Measurements from ENCODE around the gene FBXO30. TPM values are rescaled to one million over a fixed set of nuclear protein-coding genes. Genes with fewer than 3 reads are reported as not detected.

FBXO30 gene
- polyA plus RNA-seq, 4 donors, result 11.1 to 12.8 (median 12.0) TPM

DNA sequence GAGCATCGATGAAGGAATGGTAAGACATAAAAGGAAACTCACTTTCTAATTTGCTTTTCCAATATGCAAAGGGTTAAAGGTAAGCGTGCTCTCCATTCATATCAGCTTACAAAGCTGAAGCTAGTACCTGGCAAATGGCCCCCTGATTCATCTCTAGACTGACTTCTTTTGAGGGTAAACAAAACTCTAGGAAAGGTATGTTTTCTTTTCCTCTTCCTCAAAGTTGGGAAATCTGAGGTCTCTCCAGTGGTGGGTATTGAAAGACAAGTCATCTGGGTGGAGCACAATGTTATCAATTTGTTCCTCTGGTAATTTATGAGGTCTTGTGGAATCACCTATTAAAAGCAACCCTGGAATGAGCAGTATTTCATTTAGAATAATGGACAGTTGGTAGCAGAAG is 7.9 kb upstream of the FBXO30 start:
- no peak for DNase-seq (ENCODE audit: low read depth in 4 of 4, low spot score in 2 of 4)

DNA sequence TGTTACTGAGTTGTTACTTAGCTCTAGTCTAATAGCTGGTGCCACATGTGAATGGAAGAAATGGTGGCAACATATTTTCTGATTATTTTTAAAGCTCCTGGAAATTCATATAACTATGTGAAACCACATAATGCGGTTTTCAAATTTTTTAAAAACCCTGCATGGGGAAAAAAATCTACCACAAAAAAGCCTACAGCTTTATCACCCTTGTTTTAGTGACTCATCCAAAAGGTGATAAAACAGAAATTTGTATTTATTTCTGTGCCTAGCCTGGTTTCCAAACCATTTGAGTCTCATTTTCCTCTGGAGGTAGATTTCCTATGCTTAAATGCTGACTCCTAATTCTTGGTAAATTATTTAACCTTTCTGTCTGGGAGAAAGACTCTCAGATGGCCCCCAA is 5.4 kb upstream of the FBXO30 start:
- DNase-seq (ENCODE audit: low read depth in 4 of 4, low spot score in 2 of 4), result no peak

DNA sequence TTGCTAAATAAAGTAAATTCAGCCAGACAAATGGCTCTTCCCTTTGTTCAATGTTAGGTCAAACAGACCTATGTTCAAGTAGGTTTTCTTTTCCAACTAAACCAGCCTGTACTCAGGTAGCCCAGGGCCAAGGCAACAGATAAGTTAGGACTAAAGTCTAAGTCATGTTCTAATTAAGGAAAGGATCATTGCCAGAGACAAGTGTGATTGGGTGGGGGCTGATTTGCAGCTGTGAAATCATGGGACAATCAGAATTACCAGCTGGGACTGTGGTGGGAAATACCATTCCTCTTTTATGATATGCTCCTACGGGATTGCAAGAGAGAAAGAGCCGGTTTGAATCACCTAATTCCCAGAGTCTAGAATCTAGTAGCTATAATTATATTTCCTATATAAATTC is 4.2 kb upstream of the FBXO30 start:
- no peak for DNase-seq (ENCODE audit: low read depth in 4 of 4, low spot score in 2 of 4)

DNA sequence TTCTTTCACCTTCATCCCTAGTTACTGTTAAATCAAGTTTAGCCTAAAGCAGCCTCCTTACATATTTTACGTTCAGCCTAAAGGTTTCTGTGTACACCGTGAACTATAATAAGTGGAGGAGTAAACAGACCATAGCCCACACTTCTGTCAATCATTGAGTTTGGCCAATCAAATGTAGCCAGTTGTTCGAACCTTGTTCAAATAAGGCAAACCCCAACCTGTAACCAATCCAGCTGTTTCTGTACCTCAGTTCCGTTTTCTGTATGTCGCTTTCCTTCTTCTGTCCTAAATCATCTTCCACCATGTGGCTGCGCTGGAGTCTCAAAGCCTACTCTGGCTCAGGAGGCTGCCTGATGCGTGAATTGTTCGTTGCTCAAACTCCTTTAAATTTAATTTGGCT is 1.8 kb upstream of the FBXO30 start:
- DNase-seq (ENCODE audit: low read depth in 4 of 4, low spot score in 2 of 4), result no peak

DNA sequence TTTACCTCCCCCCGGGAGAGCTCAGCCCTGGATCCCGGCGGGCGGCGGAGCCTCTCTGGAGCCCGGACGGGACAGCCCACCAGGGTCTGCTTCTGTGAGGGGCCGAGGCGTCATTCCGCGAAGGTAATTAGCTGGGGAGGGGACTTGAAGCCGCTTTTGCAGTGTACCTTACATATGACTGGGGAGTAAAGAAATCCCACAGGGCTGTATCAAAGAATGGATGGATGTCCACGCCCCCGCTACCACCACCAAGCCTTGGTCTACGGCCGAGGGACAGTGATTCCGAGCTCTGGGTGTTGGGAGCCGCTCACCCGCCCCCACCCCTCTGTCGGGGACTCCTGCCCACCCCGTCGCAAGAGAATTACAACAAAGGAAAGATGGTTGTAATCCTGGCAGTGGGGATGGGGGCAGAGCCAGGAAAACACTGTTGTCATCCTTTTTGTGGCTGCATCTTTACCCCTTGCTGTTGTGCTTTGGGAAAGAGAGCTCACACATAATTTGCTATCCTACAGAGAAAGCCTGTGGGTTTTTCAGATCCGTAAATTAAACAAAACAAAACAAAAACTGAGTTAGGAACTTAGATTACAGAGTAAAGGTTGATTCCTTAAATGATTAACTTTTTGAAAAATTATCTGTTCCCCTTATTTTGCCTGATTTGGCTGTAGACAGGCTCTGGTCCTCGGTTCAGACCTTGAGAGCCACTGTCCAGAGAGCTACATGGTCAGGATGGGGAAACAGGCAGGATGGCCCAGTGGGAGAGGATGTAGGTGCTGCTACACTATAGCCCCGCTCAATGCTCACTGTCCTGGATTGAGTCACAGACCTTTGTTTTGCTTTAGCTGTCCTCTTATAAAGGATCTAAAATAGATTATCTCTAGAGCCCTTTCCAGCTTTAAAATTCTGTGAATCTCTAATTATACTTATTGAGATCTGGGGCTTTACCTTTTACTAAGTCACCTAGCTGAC is 997 bp upstream of the FBXO30 start:
- DNase-seq (ENCODE audit: low read depth in 4 of 4, low spot score in 2 of 4), result peak in 3 of 4 donors; percentile 31 to 50 (median 39)

DNA sequence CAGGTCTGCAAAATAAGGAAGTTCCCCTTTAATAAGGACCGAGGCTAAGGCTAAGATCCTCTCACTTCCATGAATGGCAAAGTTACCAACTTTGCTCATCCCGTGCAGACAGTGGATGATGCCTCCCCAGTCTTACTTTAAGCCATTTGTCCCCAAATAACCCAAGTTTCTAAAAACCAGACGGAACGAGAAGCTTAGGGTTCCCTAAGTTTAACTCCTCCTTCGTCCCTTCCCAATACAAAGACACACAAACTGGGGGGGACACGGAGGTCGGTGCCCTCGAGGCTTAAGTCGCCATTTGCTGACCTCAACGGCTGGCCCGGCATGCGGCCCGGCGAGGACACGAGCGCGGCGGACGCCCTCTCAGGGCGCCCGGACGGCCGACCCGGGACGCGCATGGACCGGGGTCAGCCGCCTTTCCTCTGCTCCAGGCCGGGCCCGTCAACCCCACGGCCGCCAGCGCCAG is 527 bp downstream of the FBXO30 start:
- DNase-seq (ENCODE audit: low read depth in 4 of 4, low spot score in 2 of 4), result peak; percentile 41 to 85 (median 57)

DNA sequence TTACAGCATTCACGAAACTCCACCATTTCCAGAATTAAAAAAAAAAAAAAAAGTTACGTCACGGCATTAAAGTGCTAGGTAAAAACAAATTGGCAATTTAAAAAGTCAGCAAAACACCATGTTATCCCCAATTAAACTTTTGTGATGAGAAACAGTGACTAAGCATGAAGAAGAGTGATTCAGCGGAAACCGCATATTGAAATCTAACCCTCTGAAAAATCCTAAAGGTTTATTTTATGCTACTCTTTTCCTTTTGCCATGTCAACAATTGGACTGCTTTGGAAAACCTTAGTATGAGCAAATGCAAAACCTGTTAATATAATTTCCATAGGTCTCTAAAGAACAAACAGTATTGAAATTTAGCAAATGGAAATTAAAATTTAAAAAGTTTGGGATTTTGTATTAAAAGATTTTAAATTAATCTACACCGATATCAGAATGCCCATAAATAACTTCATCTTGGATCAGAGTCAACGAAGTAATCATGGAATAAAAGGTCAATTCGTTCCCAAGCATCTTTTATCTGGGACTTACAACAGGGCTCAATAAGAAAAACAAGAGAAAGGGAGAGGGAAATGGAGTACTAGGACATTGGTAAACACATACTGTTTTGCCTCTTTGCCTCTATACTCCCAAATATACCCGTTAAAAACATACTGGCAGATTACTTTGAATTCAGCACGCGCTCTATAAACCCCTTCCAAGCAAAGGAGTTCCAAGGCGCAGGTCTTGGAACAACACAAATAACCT is 1.1 kb downstream of the FBXO30 start:
- DNase-seq (ENCODE audit: low read depth in 4 of 4, low spot score in 2 of 4), result peak in 3 of 4 donors; percentile 21 to 34 (median 22)

DNA sequence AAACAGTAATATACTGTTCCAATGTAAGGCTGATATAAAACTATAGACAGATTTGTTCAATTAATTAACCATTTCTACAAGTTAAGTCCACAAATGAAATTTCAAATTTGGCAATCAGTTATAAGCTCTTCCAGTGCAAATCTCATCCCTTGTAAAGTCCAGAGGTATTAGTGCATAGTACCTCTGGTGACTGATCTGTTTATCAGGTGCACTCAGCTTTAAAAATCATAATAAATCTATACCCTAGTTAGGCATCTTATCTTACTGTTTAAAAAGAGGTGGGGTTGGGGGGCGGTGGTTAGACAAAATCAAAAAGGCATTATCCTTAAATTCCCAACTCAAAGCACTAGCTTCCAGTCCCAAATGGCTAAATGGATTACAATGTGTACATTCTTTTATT is 2.9 kb downstream of the FBXO30 start:
- no peak for DNase-seq (ENCODE audit: low read depth in 4 of 4, low spot score in 2 of 4)

DNA sequence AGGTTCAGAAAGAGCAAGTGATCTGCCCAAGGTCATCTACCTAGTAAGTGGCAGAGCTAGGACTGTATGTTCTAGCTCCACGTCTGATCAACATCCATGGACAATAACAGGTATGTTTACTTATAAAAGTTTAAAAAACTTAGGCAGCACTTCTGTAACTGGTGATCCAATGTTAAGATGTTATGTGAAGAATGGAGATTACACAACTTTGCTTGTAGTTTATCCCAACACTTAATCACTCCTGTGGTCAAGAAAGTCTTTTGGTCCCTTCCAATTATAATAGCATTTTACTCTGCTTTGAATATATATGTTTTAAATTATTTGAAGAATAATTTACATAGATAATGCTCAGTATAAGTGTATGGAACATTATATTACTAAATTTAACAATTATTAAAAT is 4.8 kb downstream of the FBXO30 start:
- no peak for DNase-seq (ENCODE audit: low read depth in 4 of 4, low spot score in 2 of 4)

DNA sequence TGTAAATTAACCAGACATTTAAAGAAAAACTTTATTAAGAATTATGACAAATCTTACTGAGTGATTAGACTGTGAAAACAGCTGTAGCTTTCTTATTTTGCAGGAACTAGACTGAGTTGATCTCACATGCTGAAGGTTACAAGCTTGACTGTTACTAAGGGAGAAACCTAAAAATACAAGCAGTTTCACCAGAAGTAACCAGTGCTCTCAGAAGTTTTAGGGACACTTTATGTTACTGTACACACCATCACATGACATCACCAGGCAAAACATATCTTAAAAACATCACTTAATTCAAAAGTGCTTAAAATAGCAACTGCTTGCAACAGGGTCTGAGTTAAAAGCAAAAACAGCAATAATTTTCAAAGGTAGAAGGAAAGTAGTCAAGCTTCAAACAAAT is 5.4 kb downstream of the FBXO30 start:
- no peak for DNase-seq (ENCODE audit: low read depth in 4 of 4, low spot score in 2 of 4)

DNA sequence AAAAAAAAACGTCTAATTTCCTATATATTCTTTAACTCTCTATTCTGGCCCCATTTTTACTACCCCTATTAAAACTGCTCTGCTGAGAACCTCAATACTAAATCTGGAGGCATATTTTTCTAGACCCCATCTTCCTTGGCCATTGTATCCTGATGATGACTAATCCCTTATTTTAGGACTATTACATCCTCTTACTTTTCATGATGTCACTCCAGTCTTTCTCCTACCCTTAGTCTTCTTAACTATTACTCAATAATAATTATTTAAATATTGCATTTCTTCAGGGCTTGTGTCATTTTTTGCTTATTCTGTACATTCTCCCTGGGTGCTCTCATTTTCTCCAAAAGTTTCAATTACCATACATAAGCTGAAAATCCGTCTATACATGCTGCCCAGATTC is 6.4 kb downstream of the FBXO30 start:
- no peak for DNase-seq (ENCODE audit: low read depth in 4 of 4, low spot score in 2 of 4)

DNA sequence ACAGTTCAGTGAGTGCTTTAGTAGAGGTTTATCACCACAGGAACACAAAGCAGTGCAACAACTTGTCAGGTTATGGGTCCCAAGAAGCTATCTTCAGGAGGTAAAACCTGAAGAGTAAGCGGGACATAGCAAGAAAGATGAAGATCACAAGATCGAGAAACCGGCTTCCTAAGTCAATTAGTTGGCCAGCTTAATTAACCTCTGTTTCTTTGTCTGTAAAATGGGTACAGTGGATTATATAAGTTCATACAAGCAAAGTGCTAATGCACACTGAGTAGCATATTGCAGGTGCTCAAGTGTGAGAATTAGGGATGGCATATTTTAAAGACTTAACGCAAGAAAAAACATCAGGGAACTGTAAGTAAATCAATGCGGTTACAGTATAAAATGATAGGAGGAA is 12.5 kb downstream of the FBXO30 start:
- DNase-seq (ENCODE audit: low read depth in 4 of 4, low spot score in 2 of 4), result no peak

DNA sequence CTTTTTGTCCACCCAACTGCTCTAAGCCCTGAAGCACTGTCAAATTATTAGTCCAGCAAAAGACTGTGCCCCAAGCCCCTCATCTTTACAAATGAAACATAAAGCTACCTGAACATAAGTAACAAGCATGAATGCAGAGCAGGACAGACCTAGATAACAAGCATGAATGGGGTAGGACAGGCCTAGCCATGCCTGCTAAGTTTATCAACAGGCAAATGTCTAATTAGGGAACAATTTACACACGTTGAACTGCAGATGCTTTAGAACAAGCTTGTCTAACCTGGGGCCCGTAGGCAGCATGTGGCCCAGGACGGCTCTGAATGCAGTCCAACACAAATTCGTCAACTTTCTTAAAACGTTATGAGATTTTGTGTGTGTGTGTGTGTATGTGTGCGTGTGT is 13.6 kb downstream of the FBXO30 start:
- DNase-seq (ENCODE audit: low read depth in 4 of 4, low spot score in 2 of 4), result no peak

DNA sequence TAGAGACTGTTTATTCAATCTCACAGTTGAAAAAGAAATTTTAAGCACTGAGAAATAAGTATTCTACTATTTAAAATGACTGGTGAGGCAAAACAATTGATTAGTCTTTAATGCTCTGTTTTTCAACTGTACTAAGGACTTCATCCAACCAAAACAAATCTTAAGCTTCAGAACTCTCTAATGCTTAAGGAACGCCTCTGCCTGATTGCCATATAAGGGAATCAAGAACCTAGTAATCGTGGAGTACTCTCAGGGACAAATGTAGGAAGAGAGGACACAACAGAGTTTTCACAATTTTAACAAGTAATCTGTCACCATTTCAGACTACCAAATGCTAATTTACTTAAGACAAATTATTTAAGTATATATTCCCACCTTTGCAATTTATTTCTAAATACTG is 16.1 kb downstream of the FBXO30 start:
- no peak for DNase-seq (ENCODE audit: low read depth in 4 of 4, low spot score in 2 of 4)

DNA sequence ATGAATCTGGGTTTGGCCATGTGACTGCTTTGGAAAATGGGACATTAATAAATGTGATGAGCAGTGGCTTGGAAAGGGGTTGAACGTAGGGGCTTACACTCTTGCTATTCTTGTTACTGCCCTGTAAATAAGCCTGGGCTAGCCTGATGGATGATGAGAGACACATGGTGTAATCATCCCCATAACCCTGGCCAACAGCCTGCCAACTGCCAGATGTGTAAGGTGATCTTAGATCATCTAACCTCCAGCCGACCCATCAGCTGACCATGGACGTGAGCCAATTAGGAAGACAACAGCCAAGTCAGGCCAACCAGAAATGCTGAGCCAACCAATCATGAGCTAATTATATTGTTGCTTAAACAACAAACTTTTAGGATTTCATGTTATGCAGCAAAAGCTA is 25.2 kb downstream of the FBXO30 start:
- DNase-seq (ENCODE audit: low read depth in 4 of 4, low spot score in 2 of 4), result no peak

DNA sequence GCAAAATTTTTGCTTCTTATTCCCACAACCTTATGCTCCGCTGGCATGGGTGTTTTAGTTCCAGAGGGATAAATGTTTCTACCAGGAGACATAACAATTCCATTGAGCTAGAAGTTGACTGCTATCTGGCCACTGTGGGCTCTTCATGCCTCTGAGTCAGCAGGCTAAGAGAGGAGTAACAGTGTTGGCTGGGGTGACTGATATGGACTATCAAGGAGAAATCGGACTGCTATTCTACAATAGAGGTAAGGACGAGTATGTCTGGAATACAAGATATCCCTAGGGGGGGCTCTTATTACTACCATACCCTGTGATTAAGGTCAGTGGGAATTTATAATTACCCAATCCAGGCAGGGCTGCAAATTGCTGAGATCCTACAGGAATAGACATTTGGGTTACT is 26.9 kb downstream of the FBXO30 start:
- no peak for DNase-seq (ENCODE audit: low read depth in 4 of 4, low spot score in 2 of 4)

DNA sequence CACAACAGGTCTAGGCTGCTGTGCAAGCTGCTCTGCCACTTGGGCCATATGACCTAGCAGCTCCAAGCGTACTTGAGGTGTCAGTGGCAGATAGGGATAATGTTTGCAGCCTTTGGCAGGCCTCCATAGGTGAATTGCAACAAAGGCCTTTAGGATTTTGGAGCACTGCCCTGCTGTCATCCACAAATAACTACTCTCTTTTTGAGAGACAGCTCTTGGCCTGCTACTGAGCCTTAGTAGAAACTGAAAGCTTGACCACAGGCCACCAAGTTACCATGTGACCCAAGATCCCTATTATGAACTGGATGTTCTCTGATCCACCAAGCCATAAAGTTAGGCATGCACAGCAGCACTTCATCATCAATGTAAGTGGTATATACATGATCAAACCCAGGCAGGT is 29.9 kb downstream of the FBXO30 start:
- no peak for DNase-seq (ENCODE audit: low read depth in 4 of 4, low spot score in 2 of 4)

DNA sequence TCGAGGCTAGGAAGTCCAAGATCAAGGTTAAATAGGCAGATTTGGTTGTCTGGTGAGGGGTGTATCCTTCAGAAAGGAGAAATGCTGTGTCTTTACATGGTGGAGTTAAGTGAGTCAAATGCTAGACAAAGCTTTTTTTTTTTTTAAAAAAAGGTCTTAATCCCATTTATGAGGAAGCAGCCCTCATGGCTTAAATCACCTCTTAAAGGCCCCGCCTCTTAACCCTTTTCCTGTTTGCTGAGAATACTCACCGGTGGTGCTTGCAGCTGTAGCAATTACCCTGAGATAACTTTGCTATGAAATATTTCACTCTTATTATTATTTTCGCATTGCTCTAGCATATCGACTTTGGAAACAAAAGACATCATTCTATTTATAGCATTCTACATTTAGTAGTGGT is 30.8 kb downstream of the FBXO30 start:
- DNase-seq (ENCODE audit: low read depth in 4 of 4, low spot score in 2 of 4), result no peak

DNA sequence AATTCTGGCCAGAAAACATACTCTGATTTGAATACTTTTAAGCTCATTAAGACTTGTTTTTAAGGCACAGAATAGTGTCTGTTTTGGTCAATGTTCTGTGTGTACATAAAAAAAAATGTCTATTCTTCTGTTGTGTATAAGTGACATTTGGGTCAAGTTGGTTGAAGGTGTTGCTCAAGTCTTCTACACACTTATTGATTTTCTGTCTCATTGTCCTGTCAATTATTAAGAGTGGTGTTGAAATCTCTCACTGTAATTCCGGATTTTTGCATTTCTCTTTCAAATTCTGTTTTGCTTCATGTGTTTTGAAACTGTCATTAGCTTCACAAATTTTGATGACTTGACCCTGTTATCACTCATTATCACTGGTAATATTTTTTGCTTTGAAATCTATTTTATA is 41.7 kb downstream of the FBXO30 start:
- DNase-seq (ENCODE audit: low read depth in 4 of 4, low spot score in 2 of 4), result no peak

DNA sequence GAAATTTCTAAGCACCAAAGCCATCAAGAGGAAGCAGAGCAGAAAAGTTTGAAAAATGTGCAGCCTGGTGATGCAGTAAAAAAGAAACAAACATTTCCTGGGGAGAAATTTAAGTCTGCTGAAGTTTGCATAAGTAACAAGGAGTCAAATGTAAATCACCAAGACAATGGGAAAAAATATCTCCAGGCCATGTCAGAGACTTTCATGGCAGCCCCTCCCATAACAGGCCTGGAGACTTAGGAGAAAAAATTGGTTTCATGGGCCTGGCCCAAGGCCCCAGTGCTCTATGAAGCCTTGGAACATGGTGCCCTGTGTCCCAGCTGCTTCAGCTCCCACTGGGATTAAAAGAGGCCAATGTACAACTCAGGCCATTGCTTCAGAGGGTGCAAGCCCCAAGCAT is 49.1 kb downstream of the FBXO30 start:
- DNase-seq (ENCODE audit: low read depth in 4 of 4, low spot score in 2 of 4), result no peak

DNA sequence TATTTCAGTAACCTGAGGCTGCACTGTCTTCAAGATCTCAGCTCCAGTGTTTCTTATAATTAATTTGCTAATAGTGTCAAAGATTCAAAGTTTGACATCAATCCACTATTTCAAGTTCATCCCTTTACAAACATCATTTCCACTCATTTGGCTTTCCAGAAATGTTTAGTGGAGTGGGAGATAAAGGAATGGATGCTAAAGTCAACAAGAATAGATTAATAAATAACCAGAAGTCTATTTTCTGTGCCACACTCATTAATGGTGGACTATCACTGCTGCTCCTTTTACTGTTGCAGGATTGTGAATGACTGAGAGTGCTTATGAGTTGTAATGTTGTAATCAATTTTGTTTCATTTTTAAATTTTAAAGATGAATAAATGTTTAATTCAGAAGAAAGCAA is 50.9 kb downstream of the FBXO30 start:
- DNase-seq (ENCODE audit: low read depth in 4 of 4, low spot score in 2 of 4), result no peak

DNA sequence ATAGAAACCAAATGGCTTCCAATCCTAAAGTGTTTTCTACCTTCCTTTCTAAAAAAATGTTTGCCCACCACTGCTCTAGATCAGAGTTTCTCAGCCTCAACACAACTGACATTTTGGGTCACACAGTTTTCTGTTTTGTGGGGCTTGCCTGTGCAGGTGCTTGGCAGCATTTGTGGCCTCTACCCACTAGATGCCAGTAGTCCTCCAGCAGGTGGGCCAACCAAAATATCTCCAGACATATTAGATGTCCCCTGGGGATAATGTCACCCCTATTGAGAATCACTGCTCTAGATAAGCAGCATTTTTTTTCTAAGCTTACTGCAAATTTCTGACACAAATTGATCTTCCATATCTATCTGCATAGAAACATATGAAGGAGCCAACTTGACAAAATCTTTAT is 53.0 kb downstream of the FBXO30 start:
- no peak for DNase-seq (ENCODE audit: low read depth in 4 of 4, low spot score in 2 of 4)

Data from left renal cortex interstitium (tissue), 4 donors.